Progenitor cell of endocrine pancreas (in vitro differentiated cells): ENCODE results near the gene NOL4L. TPM values are rescaled to one million over a fixed set of nuclear protein-coding genes. Genes with fewer than 3 reads are reported as not detected.

Experiments
- DNase-seq: peaks from one replicate; pipeline ENCODE4 v3.0.0; 2021; ENCODE audit warnings: low spot score; ENCODE audit not compliant: unreplicated experiment
- H3K27ac Mint-ChIP-seq: 2 replicates; pipeline ENCODE4 v1.8.0; 2021; ENCODE audit warnings: mild to moderate bottlenecking, moderate library complexity, mixed read lengths
- H3K27me3 Mint-ChIP-seq: 2 replicates; pipeline ENCODE4 v1.8.0; 2021; ENCODE audit warnings: mixed read lengths
- H3K36me3 Mint-ChIP-seq: 2 replicates; pipeline ENCODE4 v1.8.0; 2022; ENCODE audit warnings: mixed read lengths; ENCODE audit not compliant: insufficient read depth
- H3K4me1 Mint-ChIP-seq: 2 replicates; pipeline ENCODE4 v1.8.0; 2021; ENCODE audit warnings: low read depth, mixed read lengths
- H3K4me3 Mint-ChIP-seq: 2 replicates; pipeline ENCODE4 v1.8.0; 2021; ENCODE audit warnings: low read depth, mild to moderate bottlenecking, moderate library complexity, mixed read lengths
- H3K9me3 Mint-ChIP-seq: 2 replicates; pipeline ENCODE4 v1.8.0; 2021; ENCODE audit warnings: low read depth, mixed read lengths
- CTCF ChIP-seq: fragments of 200-600 bp; sonication (generic); IDR thresholded peaks from one replicate; pipeline ENCODE4 v1.5.0; 2021; ENCODE audit warnings: antibody characterized with exemption, mild to moderate bottlenecking; ENCODE audit not compliant: unreplicated experiment
- total RNA-seq: library from RNA; stranded (reverse); gene quantifications from 2 replicates; pipeline ENCODE4 v1.2.1, GENCODE V29; 2021

Gene NOL4L
- total RNA-seq, 1 donor from 2014 or later, result 90.4 TPM

GRCh38 chr20:32509639-32510066 is 75.5 kb downstream of the NOL4L start:
- no peak overlapping the region for H3K4me3 Mint-ChIP-seq

DNA sequence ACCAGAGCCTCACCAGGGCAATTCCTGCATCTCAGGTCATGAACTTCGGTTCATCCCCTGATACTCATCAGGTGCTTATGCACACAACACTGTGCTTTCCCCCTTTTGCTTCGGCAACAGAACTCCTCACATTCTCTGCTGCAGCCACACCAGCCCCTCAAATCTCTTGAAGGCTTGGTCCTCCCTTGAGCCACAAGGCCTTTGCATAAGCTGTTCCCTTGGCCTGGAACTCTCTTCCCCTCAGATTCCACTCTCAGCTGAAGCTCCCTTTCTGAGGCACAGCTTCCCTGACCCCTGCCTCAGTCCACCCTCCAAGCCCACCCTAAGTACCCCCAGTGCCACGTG is 76.4 kb downstream of the NOL4L start:
- H3K4me3 Mint-ChIP-seq, result no peak overlapping the region
- no peak for TF ChIP-seq CTCF
- H3K9me3 Mint-ChIP-seq, result no peaks in the 10 kb centered on the region
- peaks cover 35% of the 10 kb centered on the region for H3K4me1 Mint-ChIP-seq
- no peak for DNase-seq
- peaks cover 3% of the 10 kb centered on the region for H3K36me3 Mint-ChIP-seq
- peaks cover 7% of the 10 kb centered on the region for H3K27me3 Mint-ChIP-seq
- H3K27ac Mint-ChIP-seq, result no peak overlapping the region

More at GRCh38 chr20:32509639-32510066, 75.5 kb downstream of the NOL4L start:
- Mint-ChIP-seq H3K27ac (peak overlapping the region; percentile 67), H3K36me3 (peaks cover 1% of the 10 kb centered on the region), H3K9me3 (no peaks in the 10 kb centered on the region), H3K4me1 (peaks cover 35% of the 10 kb centered on the region), H3K27me3 (peaks cover 9% of the 10 kb centered on the region)
- peak; percentile 35 for TF ChIP-seq CTCF
- no peak for DNase-seq

- DNase-seq, result no peak
- H3K27ac Mint-ChIP-seq, result no peak overlapping the region
- H3K4me1 Mint-ChIP-seq, result peaks cover 35% of the 10 kb centered on the region
- no peaks in the 10 kb centered on the region for H3K9me3 Mint-ChIP-seq
- no peak overlapping the region for H3K4me3 Mint-ChIP-seq
- H3K27me3 Mint-ChIP-seq, result peaks cover 5% of the 10 kb centered on the region
- H3K36me3 Mint-ChIP-seq, result peaks cover 1% of the 10 kb centered on the region
- no peak for TF ChIP-seq CTCF
Measured at GRCh38 chr20:32507998-32508774, 76.9 kb downstream of the NOL4L start.

GRCh38 chr20:32506721-32507120 is 78.4 kb downstream of the NOL4L start:
- Mint-ChIP-seq H3K4me3 (no peak overlapping the region), H3K9me3 (no peaks in the 10 kb centered on the region), H3K27me3 (peaks cover 4% of the 10 kb centered on the region), H3K36me3 (peaks cover 1% of the 10 kb centered on the region), H3K4me1 (peaks cover 28% of the 10 kb centered on the region), H3K27ac (no peak overlapping the region)
- TF ChIP-seq CTCF, result no peak
- DNase-seq, result no peak

- Mint-ChIP-seq H3K27ac (no peak overlapping the region), H3K27me3 (peaks cover 4% of the 10 kb centered on the region), H3K36me3 (peaks cover 1% of the 10 kb centered on the region), H3K4me1 (peaks cover 20% of the 10 kb centered on the region), H3K9me3 (no peaks in the 10 kb centered on the region), H3K4me3 (no peak overlapping the region)
- TF ChIP-seq CTCF, result no peak
- no peak for DNase-seq
Measured at GRCh38 chr20:32505723-32506473, 79.2 kb downstream of the NOL4L start.
